A204.1 (cell line): ENCODE measurements around the gene MAD1L1.

Source experiments
- FAIRE-seq: peaks from 2 replicates; lab custom pipeline; 2012; peaks lifted over from hg19 to GRCh38; lab: Jason Lieb, UNC

MAD1L1 gene

DNA sequence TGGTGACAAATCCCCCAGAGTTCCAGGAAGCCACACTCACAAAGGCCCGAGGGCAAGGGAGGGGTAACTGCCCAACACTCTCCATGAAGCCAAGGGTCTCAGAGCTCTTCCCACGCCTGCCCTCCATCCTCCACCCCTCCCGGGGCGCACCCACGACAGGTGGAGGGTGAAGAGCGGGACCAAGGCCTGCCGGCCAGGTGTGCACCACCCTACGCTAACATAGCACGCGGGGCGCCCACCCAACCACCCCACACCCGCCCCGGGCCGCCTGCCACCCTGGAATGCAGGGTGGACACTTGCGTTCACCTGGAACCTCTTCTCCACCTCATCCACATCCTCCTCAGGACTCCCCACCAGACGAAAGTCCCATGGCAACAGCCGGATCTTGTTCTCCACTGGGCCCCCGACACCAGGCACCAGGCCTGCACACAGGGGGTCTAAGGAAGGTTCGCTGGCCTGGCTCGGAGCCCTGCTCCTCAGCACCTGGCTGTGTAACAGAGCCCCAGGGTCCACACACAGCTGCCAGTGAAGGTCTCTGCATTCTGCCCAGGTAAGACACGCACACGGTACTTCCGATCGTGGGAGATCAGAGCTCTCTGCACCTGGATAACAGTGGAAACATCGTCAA, 32.7 kb downstream of the MAD1L1 start:
- FAIRE-seq = no peak

DNA sequence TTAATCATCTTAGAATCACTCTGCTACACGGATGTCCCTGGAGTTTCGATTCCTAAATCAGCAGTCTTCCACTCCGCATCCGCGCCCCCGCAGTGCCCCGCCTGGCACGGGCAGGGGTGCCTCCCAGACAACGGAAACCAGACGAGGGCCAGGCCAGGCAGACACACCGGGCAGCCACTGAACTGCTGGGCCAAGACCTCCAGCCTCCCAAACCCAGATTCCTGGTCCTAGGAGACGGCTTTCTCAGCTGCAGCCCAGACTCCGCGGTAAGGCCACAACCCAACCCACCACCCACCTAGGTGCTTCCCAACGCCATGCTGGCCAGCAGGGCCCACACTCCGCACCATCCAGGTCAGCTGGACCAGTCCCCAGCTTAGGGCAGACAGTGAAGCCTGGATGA, 33.2 kb downstream of the MAD1L1 start:
- FAIRE-seq = no peak

DNA sequence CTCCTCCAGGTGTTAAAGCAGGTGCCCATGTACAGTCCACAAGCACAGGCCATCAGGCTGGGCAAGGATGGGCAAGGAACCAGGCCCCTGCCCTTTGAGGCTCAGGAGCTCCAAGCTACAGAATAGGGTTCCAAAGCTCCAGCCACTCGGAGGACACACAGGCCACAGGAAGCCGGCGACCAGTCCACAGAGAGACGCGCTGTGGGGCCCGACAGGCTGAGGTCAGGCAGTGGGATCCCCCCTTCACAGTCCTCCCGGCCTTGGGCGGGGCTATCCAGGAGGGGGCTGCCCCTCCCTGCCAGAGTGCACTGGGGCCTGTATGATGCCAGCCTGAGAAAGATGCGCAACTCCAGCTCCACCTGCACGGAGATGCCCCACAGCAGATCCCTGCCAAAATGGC, 34.0 kb downstream of the MAD1L1 start:
- no peak for FAIRE-seq

DNA sequence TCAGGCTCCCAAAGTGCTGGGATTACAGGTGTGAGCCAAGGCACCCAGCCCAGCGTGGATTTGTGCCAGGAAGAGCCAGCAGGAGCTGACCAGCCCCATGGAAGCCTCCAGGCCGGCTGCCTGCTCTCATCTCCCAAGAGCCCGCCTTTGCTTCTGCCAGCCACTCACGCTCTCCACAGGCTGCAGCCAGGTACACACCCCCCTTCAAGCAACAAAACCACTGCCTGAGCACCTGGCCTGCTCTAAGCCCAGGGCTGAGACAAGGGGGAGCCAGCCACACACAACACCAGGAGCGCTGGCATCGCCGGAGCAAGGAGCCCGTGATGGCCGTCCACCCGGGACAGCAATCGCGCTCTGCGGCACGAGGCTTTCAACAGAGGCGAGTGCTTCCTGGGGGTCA, 34.5 kb downstream of the MAD1L1 start:
- FAIRE-seq = no peak

DNA sequence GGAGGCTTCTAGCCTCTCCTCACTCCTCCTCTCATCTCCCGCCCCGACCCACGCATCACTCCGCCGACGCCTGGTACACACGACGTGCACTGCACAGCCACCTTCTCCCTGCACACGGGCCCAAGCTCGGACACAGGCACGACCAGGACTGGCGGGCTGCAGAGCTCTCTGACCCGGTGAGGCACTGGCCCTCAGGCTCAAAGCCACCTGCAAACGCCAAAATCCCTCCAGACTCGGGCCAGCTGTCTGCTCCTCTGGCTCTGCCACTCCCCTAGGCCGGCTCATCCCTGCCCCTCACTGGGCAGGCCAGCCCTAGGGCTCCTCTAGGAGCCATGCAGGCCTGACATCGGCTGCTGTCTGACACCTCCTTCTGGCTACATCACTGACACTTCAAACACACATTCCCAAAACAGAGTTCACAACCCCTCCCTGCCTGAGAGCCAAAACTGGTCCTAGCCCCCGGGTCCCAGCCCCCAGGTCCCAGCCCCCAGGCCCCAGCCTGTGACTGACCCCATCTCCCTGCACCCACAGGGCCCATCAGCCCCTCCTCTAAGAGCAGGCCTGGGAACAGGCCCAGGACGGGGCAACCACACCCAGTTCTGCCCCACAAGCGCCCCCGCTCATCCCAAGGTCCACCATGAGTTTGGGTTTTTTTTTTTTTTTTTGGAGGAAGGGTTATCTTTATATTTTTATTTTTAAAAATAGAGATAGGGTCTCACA, 35.1 kb downstream of the MAD1L1 start:
- FAIRE-seq = no peak

DNA sequence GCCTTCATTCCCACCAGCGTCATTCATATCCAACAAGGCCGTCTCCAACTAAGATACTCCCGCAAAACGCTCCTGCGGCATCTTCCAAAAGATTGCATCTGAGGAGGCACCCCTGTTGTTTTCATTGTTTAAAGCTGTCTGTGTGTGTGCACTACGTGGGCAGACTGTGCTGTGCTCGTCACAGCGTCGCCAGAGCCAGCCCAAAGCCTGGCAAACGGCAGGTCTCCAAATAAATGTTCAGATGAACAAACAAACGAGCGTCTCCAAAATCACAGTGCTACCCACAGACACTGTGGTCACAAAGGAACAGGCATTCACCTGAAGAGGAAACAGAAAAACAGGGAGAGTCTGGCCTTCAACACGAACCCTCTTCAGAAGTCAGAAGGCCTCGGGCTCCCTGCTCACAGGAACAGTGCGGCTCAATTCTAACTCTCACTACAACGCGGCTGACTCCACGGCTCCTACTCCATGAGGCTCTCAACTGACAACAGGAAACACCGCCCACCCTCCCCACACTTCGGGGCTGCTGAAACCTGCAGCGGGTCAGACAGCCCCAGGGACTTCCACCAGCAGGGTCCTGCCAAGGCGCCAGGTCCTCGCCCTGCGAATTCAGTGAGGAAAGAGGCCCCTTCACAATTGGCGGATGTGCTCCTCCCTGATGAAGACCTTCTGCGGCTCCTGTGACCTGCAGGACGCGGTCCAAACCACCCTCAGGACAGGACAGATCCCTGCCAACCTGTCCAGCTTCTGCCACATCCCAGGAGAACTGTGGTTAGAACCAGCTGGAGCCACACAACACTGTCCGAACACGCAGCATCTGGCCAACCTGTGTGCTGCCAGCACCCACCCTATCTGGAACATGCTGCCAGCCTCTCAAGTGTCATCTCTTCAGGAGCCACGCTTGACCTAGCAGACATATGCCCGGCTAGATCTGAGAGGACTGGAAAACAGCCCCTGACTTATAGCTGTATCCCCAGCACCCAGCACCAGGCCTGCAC, 36.1 kb downstream of the MAD1L1 start:
- no peak for FAIRE-seq

DNA sequence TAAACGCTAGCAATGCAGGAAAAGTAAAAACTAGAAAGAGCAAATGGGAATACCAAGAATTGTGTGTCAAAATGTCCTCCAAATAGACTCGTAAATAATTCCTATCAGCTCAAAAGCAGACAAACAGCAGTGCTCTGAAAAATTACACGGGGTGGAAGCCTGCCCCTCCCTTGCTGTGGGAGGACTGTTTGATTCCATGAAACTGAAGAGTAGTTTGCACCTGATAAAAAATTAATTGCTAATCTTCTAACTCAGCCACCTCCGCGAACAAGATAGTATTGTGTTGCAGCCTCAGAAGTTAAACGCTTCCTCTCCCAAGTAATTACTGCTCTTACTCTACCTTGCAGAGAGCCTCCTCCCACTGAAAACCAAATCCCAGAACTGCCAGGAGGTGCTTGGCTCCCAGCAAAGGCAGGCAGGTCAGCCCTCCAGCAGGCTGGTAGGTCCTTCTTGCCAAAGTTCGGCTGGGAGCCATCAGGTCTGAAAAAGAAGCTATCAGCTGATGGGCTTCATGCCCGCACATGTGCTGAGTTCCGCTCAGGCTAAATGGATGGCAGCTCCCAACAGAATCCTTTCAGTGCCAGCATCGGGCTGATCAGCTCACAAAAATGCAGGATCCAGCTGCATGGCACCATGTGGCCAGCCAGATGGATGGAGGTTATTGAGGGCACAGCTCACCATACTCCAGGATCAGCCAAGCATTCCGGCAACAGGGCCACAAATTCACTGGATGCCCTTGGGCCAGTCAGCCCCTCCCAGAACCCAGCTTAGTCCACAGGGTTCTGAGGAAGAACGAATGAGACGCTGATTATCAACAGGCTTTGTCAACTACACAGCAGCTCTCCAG, 37.1 kb downstream of the MAD1L1 start:
- no peak for FAIRE-seq

DNA sequence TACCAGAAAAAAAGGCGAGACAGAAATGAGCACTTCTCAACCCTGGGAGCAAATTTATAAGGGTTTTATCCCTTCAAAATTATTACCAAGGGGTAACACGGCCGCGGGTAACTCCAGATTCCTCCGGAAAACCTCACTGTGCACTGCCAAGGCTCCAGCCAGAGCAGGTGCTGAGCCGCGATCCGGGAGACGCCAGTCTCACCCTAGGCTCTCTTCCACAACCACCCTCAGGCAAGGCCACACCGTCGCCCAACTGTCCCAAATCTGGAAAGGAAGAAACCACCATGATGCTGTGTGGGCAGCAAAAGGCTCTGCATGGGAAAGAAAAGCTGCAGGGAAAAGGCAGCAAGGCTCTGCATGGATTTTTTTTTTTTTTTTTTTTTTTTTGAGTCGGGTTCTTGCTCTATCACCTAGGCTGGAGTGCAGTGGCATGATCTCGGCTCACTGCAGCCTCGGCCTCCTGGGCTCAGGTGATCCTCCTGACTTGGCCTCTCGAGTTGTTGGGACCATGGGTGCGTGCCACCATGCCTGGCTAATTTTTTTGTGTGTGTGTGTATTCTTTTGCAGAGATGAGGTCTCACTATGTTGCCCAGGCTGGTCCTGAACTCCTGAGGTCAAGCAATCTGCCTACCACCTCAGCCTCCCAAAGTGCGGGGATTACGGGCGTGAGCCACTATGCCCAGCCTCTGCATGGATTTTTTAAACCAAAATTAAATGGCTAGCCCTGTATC, 39.0 kb downstream of the MAD1L1 start:
- no peak for FAIRE-seq

DNA sequence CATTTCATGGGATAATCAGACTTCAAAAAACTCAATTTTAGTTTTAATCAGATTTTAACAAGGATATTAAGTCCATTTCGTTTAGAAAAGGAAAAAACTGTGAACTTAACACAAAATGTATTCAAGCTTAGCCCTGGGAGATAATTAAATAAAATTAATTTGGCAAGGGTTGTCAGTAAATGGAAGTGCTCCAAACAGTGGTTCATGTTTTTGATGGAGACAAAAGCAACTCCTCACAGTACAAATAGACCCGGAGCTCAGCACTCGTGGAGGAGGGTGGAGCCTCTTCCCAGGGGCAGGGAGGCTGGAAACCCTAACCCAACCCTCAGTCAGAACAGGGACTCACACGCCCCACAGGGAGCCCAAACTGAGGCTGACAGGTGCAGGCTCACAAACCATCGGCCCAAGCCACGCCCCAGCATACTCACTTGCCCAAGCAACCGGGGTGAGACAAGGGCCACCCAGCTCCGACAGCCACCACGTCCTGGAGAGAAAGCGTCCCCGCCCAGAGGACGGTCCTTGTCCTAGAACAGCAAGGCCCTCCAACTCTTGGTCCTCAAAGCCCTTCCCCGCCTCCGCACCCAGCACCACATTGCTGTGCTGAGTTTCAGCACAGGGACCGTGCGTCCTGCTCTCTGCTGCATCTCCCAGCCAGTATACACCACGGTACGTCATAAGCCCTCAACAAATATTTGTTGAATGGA, 39.8 kb downstream of the MAD1L1 start:
- no peak for FAIRE-seq

DNA sequence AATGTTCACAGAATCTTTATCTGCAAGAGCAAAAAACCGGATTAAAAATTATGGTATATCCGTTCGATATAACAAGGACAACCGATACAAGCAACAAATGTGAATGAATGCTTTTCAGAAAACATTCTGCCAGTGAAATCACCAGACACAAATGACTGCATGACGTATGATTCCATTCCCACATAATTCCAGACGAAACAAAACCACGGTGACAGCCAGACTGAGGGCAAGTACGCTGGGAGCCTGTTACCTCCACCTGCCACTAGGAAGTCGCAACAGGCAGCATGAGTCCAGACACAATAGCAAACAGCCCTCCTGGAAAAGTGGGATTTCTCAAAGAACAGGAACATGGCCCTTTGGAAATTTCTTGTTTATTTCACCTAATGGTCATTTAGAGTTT, 41.7 kb downstream of the MAD1L1 start:
- no peak for FAIRE-seq

DNA sequence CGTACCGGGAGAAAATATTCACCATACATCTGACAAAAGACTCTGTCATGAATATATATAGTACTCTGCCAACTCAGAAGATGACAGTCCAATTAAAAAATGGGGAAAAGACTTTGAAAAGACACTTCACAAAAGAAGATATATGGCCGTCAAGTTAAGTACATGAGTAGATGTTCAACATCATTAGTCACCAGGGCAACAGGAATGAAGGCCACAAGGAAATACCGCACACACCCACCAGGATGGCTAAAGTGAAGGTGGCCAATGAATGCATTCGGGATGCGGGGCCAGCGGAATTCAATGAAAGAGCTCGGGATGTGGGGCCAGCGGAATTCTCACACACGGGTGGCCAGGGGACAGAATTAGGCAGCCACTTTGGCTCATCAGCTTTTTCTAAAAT, 42.2 kb downstream of the MAD1L1 start:
- FAIRE-seq = no peak

DNA sequence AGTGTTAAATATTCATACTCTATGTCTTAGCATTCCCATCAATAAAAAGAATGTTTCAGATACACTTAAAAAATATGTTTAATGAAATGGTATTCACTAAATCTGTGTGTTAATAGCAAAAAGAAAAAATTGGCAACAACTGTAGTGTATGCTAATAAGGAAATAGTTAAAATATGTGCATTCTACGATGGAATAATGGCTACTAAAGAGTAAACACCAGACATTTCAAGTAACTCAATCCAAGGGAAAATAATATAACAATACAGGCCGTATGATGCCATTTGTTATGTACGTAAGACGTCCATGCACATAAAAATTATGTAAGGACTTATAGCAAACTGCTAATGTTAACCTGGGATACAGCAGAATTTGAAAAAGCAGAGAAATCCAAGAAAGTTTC, 46.6 kb downstream of the MAD1L1 start:
- no peak for FAIRE-seq

DNA sequence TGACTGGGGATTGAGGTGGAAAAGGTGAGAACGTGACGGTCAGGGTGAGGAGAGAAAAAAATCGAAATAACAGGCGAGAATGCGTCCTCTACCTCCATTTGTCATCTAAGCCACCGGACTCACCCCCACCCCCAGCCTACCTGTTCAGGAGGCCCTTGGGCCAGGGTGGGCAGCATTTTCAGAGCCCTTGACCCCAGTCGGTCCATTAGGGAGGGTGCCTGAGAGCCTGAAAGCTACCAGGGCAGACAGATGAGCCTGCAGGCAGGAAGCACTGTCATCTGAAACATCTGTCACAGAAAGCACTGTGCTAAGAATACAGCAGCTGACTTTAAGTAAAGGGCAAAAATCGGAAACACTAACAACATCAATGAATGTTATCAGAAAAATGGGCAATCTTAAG, 47.0 kb downstream of the MAD1L1 start:
- no peak for FAIRE-seq

DNA sequence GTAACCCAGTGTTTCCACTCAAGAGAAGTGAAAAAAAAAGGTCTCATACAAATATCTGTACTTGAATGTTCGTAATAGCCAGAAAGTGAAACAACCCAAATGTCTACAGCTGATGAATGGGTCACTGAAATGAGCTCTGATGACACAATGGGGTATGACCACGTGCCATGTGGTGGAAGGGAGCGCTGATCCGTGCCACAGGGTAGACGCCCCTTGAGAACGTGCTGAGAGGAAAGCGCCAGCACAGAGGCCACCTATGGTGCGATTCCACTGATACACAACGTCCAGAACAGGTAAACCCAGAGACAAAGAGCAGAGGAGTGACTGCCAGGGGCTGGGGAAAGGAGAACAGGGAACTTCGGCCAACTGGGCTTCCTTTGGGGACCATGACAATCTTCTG, 50.3 kb downstream of the MAD1L1 start:
- no peak for FAIRE-seq

DNA sequence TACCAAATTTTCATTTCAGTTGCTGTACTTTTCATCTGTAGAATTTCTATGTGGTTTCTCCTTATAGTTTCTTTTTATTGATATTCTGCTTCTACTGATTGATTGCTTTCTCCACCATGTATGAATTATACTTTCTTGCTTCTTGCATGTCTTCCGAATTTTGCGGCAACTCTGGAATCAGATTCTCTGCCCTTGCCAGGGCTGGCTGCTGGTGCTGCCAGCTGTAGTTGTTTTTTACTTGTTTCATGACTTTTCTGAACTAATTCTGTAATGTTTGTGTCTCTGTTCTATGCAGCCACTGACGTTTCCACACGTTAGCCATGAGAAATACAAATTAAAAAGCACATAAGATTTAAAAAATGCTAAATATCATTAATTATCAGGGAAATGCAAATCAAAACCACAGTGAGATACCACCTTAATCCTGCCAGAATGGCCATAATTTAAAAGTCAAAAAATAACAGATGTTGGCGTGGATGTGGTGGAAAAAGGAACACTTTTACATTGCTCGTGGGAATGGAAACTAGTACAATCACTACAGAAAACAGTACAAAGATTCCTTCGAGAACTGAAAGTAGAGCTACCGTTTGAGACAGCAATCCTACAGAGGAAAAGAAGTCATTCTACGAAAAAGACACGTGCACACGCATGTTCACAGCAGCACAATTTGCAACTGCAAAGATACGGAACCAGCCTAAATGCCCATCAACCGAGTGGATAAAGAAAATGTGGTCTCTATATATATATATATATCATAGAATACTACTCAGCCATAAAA, 51.5 kb downstream of the MAD1L1 start:
- FAIRE-seq = no peak

DNA sequence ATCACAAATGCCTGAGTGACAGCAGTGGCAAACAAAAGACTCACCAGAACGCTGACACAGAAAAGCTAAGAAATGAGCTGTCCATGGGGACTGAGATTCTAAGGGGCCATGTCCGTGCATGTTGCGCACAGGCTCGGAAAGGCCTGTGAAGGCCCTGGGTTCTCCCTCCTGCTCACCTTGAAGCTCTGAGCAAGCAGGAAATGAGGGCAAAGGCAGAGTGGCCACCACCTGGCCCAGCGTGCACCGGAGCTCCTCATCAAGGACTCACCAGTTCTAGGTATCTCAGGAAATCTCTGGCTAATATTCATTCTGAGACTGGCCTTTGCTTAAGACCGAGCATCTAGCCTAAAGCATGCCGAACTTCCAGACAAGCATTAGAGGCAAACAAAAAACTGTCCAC, 52.7 kb downstream of the MAD1L1 start:
- no peak for FAIRE-seq

DNA sequence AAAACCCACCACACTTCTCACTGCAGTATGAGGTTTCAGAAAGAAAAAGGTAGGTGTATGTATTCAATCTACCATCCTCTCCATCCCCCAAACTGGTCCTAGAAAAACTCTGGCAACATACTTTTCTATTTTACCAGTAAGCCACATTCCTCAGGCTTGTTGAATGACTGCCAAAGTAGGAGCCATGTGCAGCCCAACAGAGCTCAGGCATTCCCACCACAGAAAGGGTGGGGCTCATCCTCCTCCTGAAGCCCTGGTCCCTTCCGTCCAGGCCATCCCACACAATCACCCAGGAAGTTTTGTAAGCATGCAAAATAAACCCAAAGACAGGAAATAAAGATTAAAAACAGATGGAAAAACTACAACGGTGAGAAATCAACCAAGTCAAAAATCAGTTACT, 57.2 kb downstream of the MAD1L1 start:
- no peak for FAIRE-seq

DNA sequence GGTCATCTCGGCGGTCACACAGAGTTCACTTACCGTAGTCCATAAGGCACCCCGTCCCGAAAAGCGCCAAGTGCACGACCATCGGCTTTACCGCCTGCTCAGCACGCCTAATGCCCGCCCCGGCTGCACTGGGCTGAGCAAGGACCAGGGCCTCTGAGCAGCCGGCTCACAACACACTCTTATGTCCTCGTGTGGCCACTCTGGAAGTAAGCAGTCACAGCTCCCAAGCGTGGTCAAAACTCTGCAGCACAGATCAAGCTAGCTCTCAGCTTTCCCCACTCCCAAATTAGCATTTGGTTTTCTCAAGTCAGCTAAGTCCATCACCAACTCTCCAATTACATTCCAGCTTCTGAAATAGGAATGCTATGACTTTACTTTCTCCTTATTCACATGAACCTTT, 57.7 kb downstream of the MAD1L1 start:
- no peak for FAIRE-seq

DNA sequence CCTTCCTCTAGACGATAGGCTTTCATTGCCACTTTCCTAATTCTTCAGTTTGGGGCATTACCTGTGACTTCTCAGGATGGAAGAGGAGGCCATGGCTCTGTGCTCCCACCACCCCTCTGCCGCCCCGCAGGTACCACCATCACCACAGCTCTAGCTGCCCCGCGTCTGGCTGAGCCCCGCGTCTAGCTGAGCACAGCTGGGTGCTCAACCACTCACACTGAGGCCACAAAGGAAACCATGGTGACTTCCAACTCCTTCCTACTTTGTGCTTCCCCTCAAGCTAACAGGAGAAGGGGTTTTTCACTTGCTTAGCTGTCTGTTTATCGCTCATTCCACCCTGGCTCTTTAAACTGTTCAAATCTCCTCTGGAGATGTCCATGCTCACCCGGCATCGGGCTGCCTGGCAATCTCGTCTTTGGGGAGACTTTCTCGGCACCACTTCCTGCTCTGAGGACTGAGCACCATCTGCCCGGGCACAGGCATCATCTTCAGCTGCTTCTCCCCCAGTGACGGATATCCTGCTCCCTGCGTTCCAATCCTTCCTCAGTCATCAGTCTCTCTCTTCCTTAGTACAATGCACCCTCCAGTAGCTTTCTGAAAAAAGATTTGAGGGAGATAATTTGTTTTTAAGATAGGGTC, 59.4 kb downstream of the MAD1L1 start:
- FAIRE-seq = no peak
